Measurements from ENCODE around the gene ELP6.

DNA sequence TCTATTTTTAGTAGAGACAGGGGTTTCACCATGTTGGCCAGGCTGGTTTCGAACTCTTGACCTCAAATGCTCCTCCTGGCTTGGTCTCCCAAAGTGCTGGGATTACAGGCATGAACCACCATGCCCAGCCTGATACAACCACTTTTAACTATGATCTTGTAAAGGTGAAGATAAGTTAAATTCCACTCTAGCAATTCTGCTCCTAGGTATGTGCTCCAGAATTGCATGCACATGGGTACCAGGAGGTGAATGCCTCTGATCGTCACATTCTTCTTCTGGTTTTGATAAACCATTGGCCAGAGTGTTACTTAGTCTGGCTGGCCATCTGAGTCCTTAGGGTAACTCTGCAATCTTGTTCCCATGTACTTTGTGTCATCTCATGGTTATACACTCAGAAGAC lies 42.8 kb upstream of the ELP6 start:
- TF ChIP-seq, protein P1, sequence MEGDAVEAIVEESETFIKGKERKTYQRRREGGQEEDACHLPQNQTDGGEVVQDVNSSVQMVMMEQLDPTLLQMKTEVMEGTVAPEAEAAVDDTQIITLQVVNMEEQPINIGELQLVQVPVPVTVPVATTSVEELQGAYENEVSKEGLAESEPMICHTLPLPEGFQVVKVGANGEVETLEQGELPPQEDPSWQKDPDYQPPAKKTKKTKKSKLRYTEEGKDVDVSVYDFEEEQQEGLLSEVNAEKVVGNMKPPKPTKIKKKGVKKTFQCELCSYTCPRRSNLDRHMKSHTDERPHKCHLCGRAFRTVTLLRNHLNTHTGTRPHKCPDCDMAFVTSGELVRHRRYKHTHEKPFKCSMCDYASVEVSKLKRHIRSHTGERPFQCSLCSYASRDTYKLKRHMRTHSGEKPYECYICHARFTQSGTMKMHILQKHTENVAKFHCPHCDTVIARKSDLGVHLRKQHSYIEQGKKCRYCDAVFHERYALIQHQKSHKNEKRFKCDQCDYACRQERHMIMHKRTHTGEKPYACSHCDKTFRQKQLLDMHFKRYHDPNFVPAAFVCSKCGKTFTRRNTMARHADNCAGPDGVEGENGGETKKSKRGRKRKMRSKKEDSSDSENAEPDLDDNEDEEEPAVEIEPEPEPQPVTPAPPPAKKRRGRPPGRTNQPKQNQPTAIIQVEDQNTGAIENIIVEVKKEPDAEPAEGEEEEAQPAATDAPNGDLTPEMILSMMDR (IDR thresholded peaks at IDR 0.05; ENCODE audit: low read depth, low read length): no peak
- no peak for TF ChIP-seq EZH2phosphoT487 (IDR thresholded peaks at IDR 0.05; ENCODE audit: low read depth)
